DND-41 (cell line): ENCODE data around the gene SEC14L5.

Experiments used
- EZH2 ChIP-seq: IDR thresholded peaks from 3 replicates; pipeline ENCODE4 v1.6.1; 2012; ENCODE audit warnings: borderline replicate concordance, low read depth, mild to moderate bottlenecking, moderate library complexity, low read length, inconsistent platforms; ENCODE audit not compliant: severe bottlenecking
- TF ChIP-seq, protein P1 (sequence below): IDR thresholded peaks from 2 replicates; pipeline ENCODE4 v1.5.1; 2012; ENCODE audit warnings: borderline replicate concordance, low read length, moderate library complexity, mild to moderate bottlenecking; ENCODE audit not compliant: poor library complexity, severe bottlenecking; ENCODE audit errors: extremely low read depth

GRCh38 chr16:5032748-5033167 lies 74.6 kb downstream of the SEC14L5 start:
- no peak for TF ChIP-seq EZH2
- TF ChIP-seq, protein P1, sequence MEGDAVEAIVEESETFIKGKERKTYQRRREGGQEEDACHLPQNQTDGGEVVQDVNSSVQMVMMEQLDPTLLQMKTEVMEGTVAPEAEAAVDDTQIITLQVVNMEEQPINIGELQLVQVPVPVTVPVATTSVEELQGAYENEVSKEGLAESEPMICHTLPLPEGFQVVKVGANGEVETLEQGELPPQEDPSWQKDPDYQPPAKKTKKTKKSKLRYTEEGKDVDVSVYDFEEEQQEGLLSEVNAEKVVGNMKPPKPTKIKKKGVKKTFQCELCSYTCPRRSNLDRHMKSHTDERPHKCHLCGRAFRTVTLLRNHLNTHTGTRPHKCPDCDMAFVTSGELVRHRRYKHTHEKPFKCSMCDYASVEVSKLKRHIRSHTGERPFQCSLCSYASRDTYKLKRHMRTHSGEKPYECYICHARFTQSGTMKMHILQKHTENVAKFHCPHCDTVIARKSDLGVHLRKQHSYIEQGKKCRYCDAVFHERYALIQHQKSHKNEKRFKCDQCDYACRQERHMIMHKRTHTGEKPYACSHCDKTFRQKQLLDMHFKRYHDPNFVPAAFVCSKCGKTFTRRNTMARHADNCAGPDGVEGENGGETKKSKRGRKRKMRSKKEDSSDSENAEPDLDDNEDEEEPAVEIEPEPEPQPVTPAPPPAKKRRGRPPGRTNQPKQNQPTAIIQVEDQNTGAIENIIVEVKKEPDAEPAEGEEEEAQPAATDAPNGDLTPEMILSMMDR: no peak
